SK-N-MC (cell line): ENCODE measurements around the gene LMNA.

Source experiments
- EZH2 ChIP-seq: fragments of 200-600 bp; sonication (generic); IDR thresholded peaks from one replicate; pipeline ENCODE4 v1.6.1; 2017; ENCODE audit warnings: antibody characterized with exemption
- POLR2AphosphoS5 ChIP-seq: IDR thresholded peaks from 2 replicates; pipeline ENCODE4 v1.6.1; 2012; ENCODE audit warnings: mild to moderate bottlenecking, low read depth, low read length, borderline replicate concordance

GRCh38 chr1:156090840-156091188 is 23.7 kb upstream of the LMNA start:
- no peak for TF ChIP-seq EZH2
- TF ChIP-seq POLR2AphosphoS5: no peak
